Subcutaneous abdominal adipose tissue (tissue), 5 donors: ENCODE measurements around the gene KRT83.
"Not testable (repeated sequence)": the region's sequence is repeated elsewhere in the genome, so short reads cannot be mapped to it uniquely, and the experiment has no call there.

Experiments used
- H3K27ac ChIP-seq: one replicate; pipeline ENCODE4 v1.7.0; 2013; ENCODE audit warnings: low read depth, mild to moderate bottlenecking, inconsistent platforms, low read length, moderate library complexity
- H3K27me3 ChIP-seq, 5 donors: one replicate each; pipeline ENCODE4 v1.7.0; 2013; ENCODE audit warnings: low read length in 5 of 5, inconsistent platforms in 1 of 5; ENCODE audit not compliant: control insufficient read depth in 5 of 5, insufficient read depth in 4 of 5
- H3K36me3 ChIP-seq, 5 donors: one replicate each; pipeline ENCODE4 v1.7.0; 2013; ENCODE audit warnings: low read length in 5 of 5; ENCODE audit not compliant: control insufficient read depth in 5 of 5, insufficient read depth in 5 of 5
- H3K4me1 ChIP-seq, 5 donors: one replicate each; pipeline ENCODE4 v1.7.0; 2013; ENCODE audit warnings: low read length in 5 of 5, mild to moderate bottlenecking in 3 of 5, moderate library complexity in 1 of 5; ENCODE audit not compliant: control insufficient read depth in 5 of 5, insufficient read depth in 5 of 5
- H3K4me3 ChIP-seq, 5 donors: one replicate each; pipeline ENCODE4 v1.7.0; 2013; ENCODE audit warnings: low read length in 5 of 5, low read depth in 1 of 5
- H3K9ac ChIP-seq, 5 donors: one replicate each; pipeline ENCODE4 v1.7.0; 2013; ENCODE audit warnings: low read length in 5 of 5, mild to moderate bottlenecking in 4 of 5, moderate library complexity in 3 of 5
- H3K9me3 ChIP-seq, 5 donors: one replicate each; pipeline ENCODE4 v1.7.0; 2013; ENCODE audit warnings: low read length in 5 of 5; ENCODE audit not compliant: control insufficient read depth in 5 of 5
- donor health status: healthy.
- donor health status: healthy.
- donor health status: healthy.
- donor health status: healthy.
- donor health status: healthy.

Gene KRT83

GRCh38 chr12:52293926-52294325 lies 27.3 kb downstream of the KRT83 start:
- Histone ChIP-seq H3K9ac (no peak overlapping the region), H3K4me3 (no peak overlapping the region), H3K27ac (no peak overlapping the region)

GRCh38 chr12:52291267-52291935 lies 29.8 kb downstream of the KRT83 start, which contains the start of gene KRT81:
KRT81 (minus strand) TSS chr12:52291534; CDS start chr12:52291465, 69 bp downstream.
- Histone ChIP-seq H3K4me1 (no peaks in the 10 kb centered on the region), H3K9me3 (no peaks in the 10 kb centered on the region), H3K36me3 (no peaks in the 10 kb centered on the region), H3K9ac (no peak within 1 kb of the TSS), H3K4me3 (no peak within 1 kb of the TSS), H3K27me3 (peaks cover 4 to 20% (median 13%) of the 10 kb centered on the region in 5 donors), H3K27ac (no peak within 1 kb of the TSS)

More at GRCh38 chr12:52293926-52294325, 27.3 kb downstream of the KRT83 start:
- Histone ChIP-seq H3K4me1 (no peaks in the 10 kb centered on the region), H3K9me3 (no peaks in the 10 kb centered on the region), H3K27me3 (peaks cover 5 to 21% (median 13%) of the 10 kb centered on the region in 5 donors), H3K36me3 (no peaks in the 10 kb centered on the region)

- H3K27me3 ChIP-seq, result peaks cover 0 to 17% (median 13%) of the 10 kb centered on the region in 5 donors
- H3K9me3 ChIP-seq, H3K36me3 ChIP-seq, H3K4me3 ChIP-seq, H3K9ac ChIP-seq, H3K27ac ChIP-seq, H3K4me1 ChIP-seq: not testable (repeated sequence)
These were observed 30.6 kb downstream of the KRT83 start for GRCh38 chr12:52290483-52291134.

GRCh38 chr12:52287816-52288805 lies 33.1 kb downstream of the KRT83 start:
- H3K9me3 ChIP-seq, H3K27ac ChIP-seq, H3K4me1 ChIP-seq, H3K36me3 ChIP-seq, H3K9ac ChIP-seq, H3K4me3 ChIP-seq: not testable (repeated sequence)
- peaks cover 0 to 13% (median 7%) of the 10 kb centered on the region in 5 donors for H3K27me3 ChIP-seq

- H3K9me3 ChIP-seq, H3K36me3 ChIP-seq, H3K27ac ChIP-seq, H3K4me3 ChIP-seq, H3K4me1 ChIP-seq, H3K9ac ChIP-seq: not testable (repeated sequence)
- H3K27me3 ChIP-seq, result peaks cover 0 to 13% (median 7%) of the 10 kb centered on the region in 5 donors
These were observed 34.1 kb downstream of the KRT83 start for GRCh38 chr12:52286857-52287785.

GRCh38 chr12:52285851-52286530 lies 35.2 kb downstream of the KRT83 start:
- H3K27me3 ChIP-seq, result peaks cover 0 to 7% (median 0%) of the 10 kb centered on the region in 5 donors
- H3K27ac ChIP-seq, result no peak overlapping the region
- no peak overlapping the region for H3K9ac ChIP-seq
- peaks cover 2 to 6% (median 5%) of the 10 kb centered on the region in 5 donors for H3K4me1 ChIP-seq
- H3K9me3 ChIP-seq, result no peaks in the 10 kb centered on the region
- no peaks in the 10 kb centered on the region for H3K36me3 ChIP-seq
- H3K4me3 ChIP-seq, result no peak overlapping the region

- Histone ChIP-seq H3K9me3 (no peaks in the 10 kb centered on the region), H3K36me3 (no peaks in the 10 kb centered on the region), H3K4me3 (no peak overlapping the region), H3K27me3 (peaks cover 0 to 7% (median 0%) of the 10 kb centered on the region in 5 donors), H3K9ac (no peak overlapping the region), H3K4me1 (peaks cover 6 to 13% (median 12%) of the 10 kb centered on the region in 5 donors), H3K27ac (no peak overlapping the region)
These were observed 35.9 kb downstream of the KRT83 start for GRCh38 chr12:52285172-52285745.

GRCh38 chr12:52284562-52285171 lies 36.5 kb downstream of the KRT83 start:
- peaks cover 0 to 7% (median 0%) of the 10 kb centered on the region in 5 donors for H3K27me3 ChIP-seq
- no peak overlapping the region for H3K27ac ChIP-seq
- H3K4me3 ChIP-seq, result no peak overlapping the region
- no peak overlapping the region for H3K9ac ChIP-seq
- H3K9me3 ChIP-seq, result no peaks in the 10 kb centered on the region
- no peaks in the 10 kb centered on the region for H3K36me3 ChIP-seq
- peaks cover 6 to 19% (median 17%) of the 10 kb centered on the region in 5 donors for H3K4me1 ChIP-seq
